Keratinocyte (primary cell): ENCODE data around the gene CAND1. TPM values are rescaled to one million over a fixed set of nuclear protein-coding genes. Genes with fewer than 3 reads are reported as not detected.

ENCODE experiments used
- DNase-seq: peaks from one replicate; pipeline ENCODE4 v3.0.0-alpha.2; 2011; ENCODE audit warnings: low read depth, missing footprints, low spot score
- FAIRE-seq: peaks from 2 replicates; lab custom pipeline; 2011; peaks lifted over from hg19 to GRCh38; lab: Jason Lieb, UNC
- H2AFZ ChIP-seq: 2 replicates; pipeline ENCODE4 v1.6.0; 2012; ENCODE audit warnings: low read length, control low read depth, inconsistent platforms; ENCODE audit not compliant: control insufficient read depth
- H3K27ac ChIP-seq: 2 replicates; pipeline ENCODE4 v1.5.1; 2011; ENCODE audit warnings: low read length; ENCODE audit not compliant: control insufficient read depth, insufficient read depth
- H3K27me3 ChIP-seq: 3 replicates; pipeline ENCODE4 v1.6.0; 2011; ENCODE audit warnings: low read length; ENCODE audit not compliant: control insufficient read depth, insufficient read depth; ENCODE audit errors: extremely low read depth
- H3K36me3 ChIP-seq, 2 experiments: 2 replicates in 1 of 2; 3 replicates in 1 of 2; pipeline ENCODE4 v1.5.1; 2011; ENCODE audit warnings: low read length in 2 of 2, mild to moderate bottlenecking in 1 of 2; ENCODE audit not compliant: control insufficient read depth in 2 of 2, insufficient read depth in 2 of 2; ENCODE audit errors: extremely low read depth in 1 of 2
- H3K4me1 ChIP-seq: 3 replicates; pipeline ENCODE4 v1.5.1; 2011; ENCODE audit warnings: low read length; ENCODE audit not compliant: control insufficient read depth, insufficient read depth; ENCODE audit errors: extremely low read depth
- H3K4me2 ChIP-seq: 3 replicates; pipeline ENCODE4 v1.6.0; 2011; ENCODE audit warnings: low read depth, low read length; ENCODE audit not compliant: control insufficient read depth, insufficient read depth; ENCODE audit errors: extremely low read depth
- H3K4me3 ChIP-seq, 3 experiments: fragments of 200-600 bp in 1 of 3; sonication (generic) in 1 of 3; 2 replicates in 2 of 3; 3 replicates in 1 of 3; pipeline ENCODE4 v1.5.1; 2011 to 2016; ENCODE audit warnings: low read length in 3 of 3, mild to moderate bottlenecking in 3 of 3, control low read depth in 2 of 3, inconsistent platforms in 1 of 3, low read depth in 1 of 3, mixed read lengths in 1 of 3, mixed run types in 1 of 3, moderate library complexity in 1 of 3; ENCODE audit not compliant: control insufficient read depth in 2 of 3, insufficient read depth in 2 of 3; ENCODE audit errors: extremely low read depth in 1 of 3
- H3K79me2 ChIP-seq: 2 replicates; pipeline ENCODE4 v1.6.0; 2012; ENCODE audit warnings: low read length; ENCODE audit not compliant: control insufficient read depth, insufficient read depth
- H3K9ac ChIP-seq: 3 replicates; pipeline ENCODE4 v1.6.0; 2011; ENCODE audit warnings: low read length; ENCODE audit not compliant: control insufficient read depth, insufficient read depth; ENCODE audit errors: extremely low read depth
- H3K9me1 ChIP-seq: 3 replicates; pipeline ENCODE4 v1.6.0; 2011; ENCODE audit warnings: low read length; ENCODE audit not compliant: control insufficient read depth, insufficient read depth; ENCODE audit errors: extremely low read depth
- H3K9me3 ChIP-seq: 2 replicates; pipeline ENCODE4 v1.5.1; 2012; ENCODE audit warnings: low read depth, low read length; ENCODE audit not compliant: control insufficient read depth
- H4K20me1 ChIP-seq: 3 replicates; pipeline ENCODE4 v1.6.0; 2011; ENCODE audit warnings: low read length; ENCODE audit not compliant: control insufficient read depth, insufficient read depth; ENCODE audit errors: extremely low read depth
- CTCF ChIP-seq, 3 experiments: IDR thresholded peaks in 1 of 3; conservative IDR thresholded peaks in 1 of 3; optimal IDR thresholded peaks in 1 of 3; 2 replicates in 2 of 3; 3 replicates in 1 of 3; pipeline versions ENCODE3 to v1.5.1; 2011; ENCODE audit warnings: low read length in 3 of 3, mild to moderate bottlenecking in 3 of 3, moderate library complexity in 2 of 3, control low read depth in 1 of 3, inconsistent platforms in 1 of 3; ENCODE audit not compliant: insufficient read depth in 2 of 3; ENCODE audit errors: extremely low read depth in 1 of 3
- EZH2 ChIP-seq: IDR thresholded peaks from one replicate; pipeline ENCODE4 v1.6.1; 2012; ENCODE audit warnings: inconsistent platforms, mild to moderate bottlenecking, low read length, moderate library complexity
- dilution Hi-C: fragments of 300-500 bp; cut with MboI; formaldehyde crosslinking; loops from one replicate; pipeline ENCODE4 v1.7.0; 2020; ENCODE audit warnings: low sequenced_read_pairs; ENCODE audit not compliant: extremely low pct_ligation_motif_present
- polyA plus RNA-seq, 5 experiments: library from polyadenylated mRNA; depleted of rRNA in 3 of 5; stranded (reverse) in 3 of 5; stranded (forward) in 1 of 5; unstranded in 1 of 5; fragments of >200 nt; gene quantifications; 1 replicate in 1 of 5; 2 replicates in 3 of 5; 3 replicates in 1 of 5; pipeline versions ENCODE4 v1.2.1 to v1.2.3, GENCODE V29; 2011 to 2012; ENCODE audit warnings: missing spikeins in 2 of 5, low read depth in 1 of 5, low replicate concordance in 1 of 5

The CAND1 gene
- polyA plus RNA-seq, 1 donor (not counting 4 experiments of a cell fraction or from before 2014, with no cell fraction given): 121 TPM

DNA sequence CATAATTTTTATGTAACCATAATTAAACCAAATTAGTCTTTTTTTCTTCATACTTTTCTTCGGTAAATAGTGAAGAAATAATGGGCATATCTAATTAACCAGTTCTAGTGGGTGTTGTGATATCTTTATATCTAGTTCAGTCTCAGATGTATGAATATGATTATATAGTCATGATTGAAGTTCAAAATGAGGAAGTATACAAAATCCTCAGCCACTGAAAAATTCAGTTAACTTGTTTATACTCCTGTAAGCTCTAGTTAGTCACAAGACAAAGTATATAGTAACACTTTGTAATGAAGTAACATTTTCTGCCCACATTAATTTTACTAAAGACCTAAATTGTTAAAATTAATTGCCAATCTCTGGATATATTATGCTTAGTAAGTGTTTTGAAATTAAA, 46.5 kb downstream of the CAND1 start:
- Histone ChIP-seq H2AFZ (no peak overlapping the region), H3K27ac (no peak overlapping the region), H3K4me2 (no peak overlapping the region), H3K36me3 (peaks cover 8% of the 10 kb centered on the region in 2 experiments), H3K4me1 (no peaks in the 10 kb centered on the region), H3K9me1 (no peaks in the 10 kb centered on the region), H3K9me3 (no peaks in the 10 kb centered on the region), H3K9ac (no peak overlapping the region), H3K27me3 (no peaks in the 10 kb centered on the region), H3K79me2 (no peaks in the 10 kb centered on the region), H3K4me3 (no peak overlapping the region), H4K20me1 (no peaks in the 10 kb centered on the region)
- dilution Hi-C loops: no loop called here
- FAIRE-seq: no peak
- TF ChIP-seq CTCF (optimal IDR thresholded peaks at IDR 0.05 in 1 of 3, IDR thresholded peaks at IDR 0.05 in 1 of 3, conservative IDR thresholded peaks at IDR 0.05 in 1 of 3; ENCODE audit: extremely low read depth in 1 of 3, insufficient read depth in 2 of 3, low read length in 3 of 3): no peak
- TF ChIP-seq EZH2: no peak
- no peak for DNase-seq

- FAIRE-seq (no peak), DNase-seq (no peak)
- H2AFZ ChIP-seq: no peak overlapping the region
- H3K4me3 ChIP-seq: no peak overlapping the region
- H4K20me1 ChIP-seq: no peaks in the 10 kb centered on the region
- H3K36me3 ChIP-seq: peaks cover 2 to 5% of the 10 kb centered on the region in 2 experiments
- H3K9me1 ChIP-seq: no peaks in the 10 kb centered on the region
- no peaks in the 10 kb centered on the region for H3K79me2 ChIP-seq
- no peaks in the 10 kb centered on the region for H3K27me3 ChIP-seq
- H3K4me1 ChIP-seq: no peaks in the 10 kb centered on the region
- no peak overlapping the region for H3K4me2 ChIP-seq
- dilution Hi-C loops: no loop called here
- no peak overlapping the region for H3K9ac ChIP-seq
- H3K9me3 ChIP-seq: no peaks in the 10 kb centered on the region
- no peak overlapping the region for H3K27ac ChIP-seq
- TF ChIP-seq EZH2 (no peak), CTCF (optimal IDR thresholded peaks at IDR 0.05 in 1 of 3, IDR thresholded peaks at IDR 0.05 in 1 of 3, conservative IDR thresholded peaks at IDR 0.05 in 1 of 3; ENCODE audit: extremely low read depth in 1 of 3, insufficient read depth in 2 of 3, low read length in 3 of 3) (no peak)
Measured at GRCh38 chr12:67318786-67319185, 49.6 kb downstream of the CAND1 start.
